NCI-H774 (cell line): Measurements from ENCODE around the gene ZFYVE28.

Source experiments
- DNase-seq: peaks from one replicate; lab custom pipeline; 2025; lab: John Stamatoyannopoulos, UW

Gene ZFYVE28

GRCh38 chr4:2352171-2352570, 66.3 kb downstream of the ZFYVE28 start:
- DNase-seq = no peak

- no peak for DNase-seq
Measured at GRCh38 chr4:2350982-2351381, 67.5 kb downstream of the ZFYVE28 start.

DNA sequence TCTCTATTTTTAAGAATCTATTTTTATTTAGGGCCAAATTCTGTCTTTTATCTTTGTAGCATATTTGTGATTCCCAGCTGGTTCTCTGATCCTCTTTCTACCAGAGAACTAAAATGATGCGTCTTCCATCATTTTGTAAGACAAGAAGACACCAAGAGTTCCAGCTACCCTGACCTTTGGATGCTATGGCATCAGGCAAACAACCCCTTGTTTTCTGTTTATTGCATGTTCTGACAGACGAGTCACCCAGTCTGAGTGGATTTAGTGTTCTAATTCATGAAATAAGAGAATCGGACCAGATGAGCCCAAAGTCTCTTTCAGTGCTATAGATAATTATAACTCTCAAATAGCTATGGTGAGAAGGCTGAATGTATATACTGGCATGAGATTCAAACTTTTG, 69.7 kb downstream of the ZFYVE28 start:
- DNase-seq = no peak

- no peak for DNase-seq
Measured at GRCh38 chr4:2347190-2347589, 71.3 kb downstream of the ZFYVE28 start.

DNA sequence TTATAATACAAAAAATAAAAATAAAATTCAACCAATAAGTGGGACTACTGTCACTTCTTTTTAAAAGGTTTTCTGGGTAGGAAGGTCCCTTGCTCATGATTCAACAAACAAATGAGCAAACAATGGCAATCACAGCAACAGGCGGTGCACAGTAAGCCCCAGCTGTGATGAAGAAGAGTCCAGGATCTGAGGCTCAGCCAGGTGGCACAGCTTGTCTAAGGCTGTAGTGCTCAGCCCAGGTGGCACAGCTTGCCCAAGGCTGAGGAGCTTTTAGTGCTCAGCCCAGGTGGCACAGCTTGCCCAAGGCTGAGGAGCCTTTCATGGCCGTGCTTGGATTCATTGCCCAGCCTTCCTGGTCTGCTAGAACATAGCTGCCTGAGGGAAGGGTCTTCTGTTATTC, 75.0 kb downstream of the ZFYVE28 start:
- no peak for DNase-seq

- no peak for DNase-seq
Measured at GRCh38 chr4:2341911-2342652, 76.4 kb downstream of the ZFYVE28 start.

- no peak for DNase-seq
Measured at GRCh38 chr4:2341261-2341841, 77.1 kb downstream of the ZFYVE28 start.

DNA sequence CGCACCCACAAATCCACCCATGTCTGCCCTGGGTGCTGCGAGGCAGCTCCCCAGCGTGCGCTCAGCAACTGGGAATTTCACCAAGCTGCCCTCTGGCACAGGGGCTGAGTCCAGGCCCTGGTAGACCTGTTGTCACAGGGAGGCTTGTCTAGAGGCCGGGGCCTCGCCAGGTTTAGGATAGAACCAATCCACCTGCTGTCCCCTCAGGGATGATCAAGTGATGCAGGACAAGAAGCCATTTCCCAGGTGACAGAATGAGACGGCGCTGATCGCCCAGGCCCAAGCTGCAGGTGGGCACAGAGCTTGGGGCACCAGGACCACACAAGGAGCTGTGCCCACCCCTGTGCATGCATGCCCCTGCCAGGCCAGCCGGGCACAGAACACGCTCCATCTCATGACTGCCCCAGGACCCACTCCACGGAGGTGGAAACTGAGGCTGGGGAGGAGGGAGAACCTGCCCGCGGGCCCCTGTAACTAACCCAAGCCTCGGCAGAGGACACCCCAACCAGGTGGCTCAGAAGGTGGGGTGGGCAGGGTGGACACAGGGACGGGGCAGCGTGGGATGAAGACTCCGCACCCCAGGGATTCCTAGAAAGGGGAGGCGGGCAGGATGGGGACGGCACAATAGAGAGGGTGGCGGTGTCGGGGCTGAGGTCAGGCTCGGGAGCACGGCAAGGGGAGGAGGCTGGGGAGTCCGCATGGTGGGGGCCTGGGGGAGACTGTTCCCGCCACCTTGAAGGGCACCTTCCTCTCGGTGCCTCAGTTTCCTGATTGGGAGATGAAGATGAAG, 78.0 kb downstream of the ZFYVE28 start:
- DNase-seq = no peak

DNA sequence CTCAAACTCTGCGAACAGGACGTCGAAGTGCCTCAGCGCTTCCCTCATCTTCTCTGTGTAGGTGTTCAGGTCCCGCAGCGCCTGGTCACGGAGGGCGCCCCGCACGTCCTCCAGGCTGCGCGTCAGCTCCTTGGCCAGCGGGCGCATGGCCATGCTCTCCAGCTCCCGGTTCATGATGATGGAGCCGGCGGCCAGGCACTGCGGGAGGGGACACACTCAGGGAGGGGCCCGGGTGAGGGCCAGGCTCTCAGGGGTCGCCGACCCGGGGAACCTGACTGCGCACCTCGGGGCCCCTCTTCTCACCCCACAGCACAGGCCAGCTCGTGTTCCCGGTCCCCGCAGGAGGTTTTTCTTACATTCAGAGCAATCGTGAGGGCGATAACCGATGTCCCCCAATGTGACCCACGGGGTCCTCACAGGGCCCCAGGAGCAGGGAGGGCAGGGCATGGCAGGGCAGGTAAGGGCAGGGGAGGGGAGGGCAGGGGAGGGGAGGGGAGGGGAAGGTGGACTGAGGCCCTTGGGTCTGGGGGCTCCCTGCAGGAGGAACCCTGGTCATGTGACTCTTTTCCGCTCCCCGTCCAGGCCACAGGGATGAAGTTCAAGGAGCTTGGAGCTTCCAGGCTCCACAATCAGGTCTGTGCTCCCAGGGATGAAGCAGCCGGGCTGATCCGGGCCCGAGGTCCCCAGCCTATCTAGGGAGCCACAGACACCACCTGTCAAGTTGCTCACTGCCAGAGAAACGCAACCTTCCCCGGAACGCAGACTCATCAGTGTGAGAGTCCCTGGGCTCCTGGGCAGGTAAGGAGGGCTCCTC, 78.8 kb downstream of the ZFYVE28 start:
- no peak for DNase-seq

DNA sequence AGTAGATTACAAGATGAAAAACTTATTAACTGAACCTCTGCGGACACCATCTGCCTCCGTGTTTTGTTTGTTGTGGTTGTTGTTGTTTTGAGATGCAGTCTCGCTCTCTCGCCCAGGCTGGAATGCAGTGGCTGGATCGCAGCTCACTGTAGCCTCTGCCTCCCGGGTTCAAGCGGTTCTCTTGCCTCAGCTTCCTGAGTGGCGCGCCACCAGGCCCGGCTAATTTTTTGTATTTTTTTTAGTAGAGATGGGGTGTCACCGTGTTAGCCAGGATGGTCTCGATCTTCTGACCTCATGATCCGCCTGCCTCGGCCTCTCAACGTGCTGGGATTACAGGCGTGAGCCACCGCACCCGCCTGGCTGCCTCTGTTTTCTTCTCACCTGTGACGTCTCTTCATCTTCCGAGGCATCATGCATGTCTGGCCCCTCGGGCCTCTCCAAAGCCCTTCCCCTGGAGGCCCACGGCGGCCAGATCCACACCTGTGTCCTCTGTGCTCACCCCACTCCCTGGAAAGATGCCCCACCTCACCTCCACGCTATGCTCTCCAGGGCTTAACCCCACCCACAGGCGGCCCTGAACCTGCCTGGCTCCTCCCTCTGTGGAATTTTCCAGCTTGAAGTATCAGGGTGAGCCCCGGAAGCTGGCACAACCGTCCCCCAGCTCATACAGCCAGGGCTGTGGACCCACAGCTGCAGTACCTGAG, 79.5 kb downstream of the ZFYVE28 start:
- no peak for DNase-seq

DNA sequence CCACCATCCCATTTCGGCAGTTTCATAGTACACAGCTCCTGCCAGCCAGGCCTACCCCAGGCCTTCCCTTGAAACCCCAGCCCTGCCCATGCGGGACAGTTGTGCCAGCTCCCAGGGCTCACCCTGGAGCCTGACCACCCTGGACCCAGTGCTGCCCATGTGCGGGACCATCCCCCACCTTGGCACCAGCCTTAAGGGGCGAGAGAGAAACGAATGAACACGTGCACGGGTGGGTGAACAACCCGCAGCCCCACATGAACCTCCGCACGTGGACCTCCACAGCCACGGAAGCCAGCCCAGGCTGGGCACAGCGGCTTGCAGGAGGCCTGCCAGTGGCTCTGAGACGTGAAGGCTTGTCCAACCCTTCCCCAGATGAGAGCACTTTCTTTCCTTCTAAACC, 80.5 kb downstream of the ZFYVE28 start:
- no peak for DNase-seq

- no peak for DNase-seq
Measured at GRCh38 chr4:2337131-2337723, 81.2 kb downstream of the ZFYVE28 start.

DNA sequence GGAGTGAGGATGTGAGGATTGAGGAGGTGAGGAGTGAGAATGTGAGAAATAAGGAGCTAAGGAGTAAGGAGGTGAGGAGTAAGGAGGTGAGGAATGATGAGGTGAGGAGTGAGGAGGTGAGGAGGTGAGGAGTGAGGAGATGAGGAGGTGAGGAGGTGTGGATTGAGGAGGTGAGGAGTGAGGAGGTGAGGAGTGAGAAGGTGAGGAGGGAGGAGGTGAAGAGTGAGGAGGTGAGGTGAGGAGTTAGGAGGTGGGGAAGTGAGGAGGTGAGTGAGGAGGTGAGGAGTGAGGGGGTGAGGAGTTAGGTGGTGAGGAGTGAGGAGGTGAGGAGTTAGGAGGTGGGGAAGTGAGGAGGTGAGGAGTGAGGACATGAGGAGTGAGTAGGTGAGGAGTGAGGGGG, 81.8 kb downstream of the ZFYVE28 start:
- DNase-seq = no peak

DNA sequence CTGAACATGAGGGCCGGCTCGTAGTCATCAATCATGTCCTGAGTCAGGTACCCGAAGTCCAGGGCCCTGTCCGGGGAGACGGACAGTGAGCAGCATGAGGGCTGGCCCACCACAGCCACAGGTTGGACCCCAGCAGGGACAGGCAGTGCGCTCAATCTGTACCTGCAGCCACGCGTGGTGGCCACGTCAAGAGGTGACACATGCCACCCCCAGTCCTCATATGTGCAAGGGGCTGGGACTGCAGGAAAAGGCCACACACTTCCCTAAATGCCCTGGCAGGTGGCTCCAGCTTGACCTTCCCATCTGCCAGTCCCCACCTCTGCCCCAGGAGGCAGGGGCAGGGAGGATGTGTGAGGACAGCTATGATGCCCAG, 82.7 kb downstream of the ZFYVE28 start:
- no peak for DNase-seq

- DNase-seq = no peak
Measured at GRCh38 chr4:2334826-2335728, 83.4 kb downstream of the ZFYVE28 start.

- DNase-seq = no peak
Measured at GRCh38 chr4:2333916-2334644, 84.4 kb downstream of the ZFYVE28 start.

- DNase-seq = no peak
Measured at GRCh38 chr4:2333356-2333841, 85.0 kb downstream of the ZFYVE28 start.

DNA sequence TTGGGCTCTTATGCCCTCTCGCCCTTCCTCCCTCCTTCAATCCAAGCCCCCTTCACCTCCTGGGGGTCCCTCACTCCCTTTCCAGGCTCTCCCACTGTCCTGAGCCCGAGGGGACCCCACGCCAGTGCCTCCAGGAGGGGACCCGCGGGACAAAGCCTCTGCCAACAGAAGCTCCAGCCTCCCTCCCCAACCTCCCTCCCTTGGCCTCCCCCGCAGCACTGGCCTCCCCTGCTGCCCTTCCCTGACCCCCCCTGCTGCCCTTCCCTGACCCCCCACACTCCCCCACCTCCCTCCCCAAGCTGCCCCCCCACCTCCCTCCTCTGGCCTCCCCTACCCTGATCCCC, 85.5 kb downstream of the ZFYVE28 start:
- DNase-seq = no peak

- DNase-seq = no peak
Measured at GRCh38 chr4:2332201-2332975, 86.1 kb downstream of the ZFYVE28 start.
